ENCODE data around the gene ARHGDIG.
"Not testable (repeated sequence)": the region's sequence is repeated elsewhere in the genome, so short reads cannot be mapped to it uniquely, and the experiment has no call there.

The ARHGDIG gene

GRCh38 chr16:330741-331140 is 50.4 kb downstream of the ARHGDIG start:
- DNase-seq (ENCODE audit: low spot score): no peak

- DNase-seq (ENCODE audit: low spot score): not testable (repeated sequence)
Observed at GRCh38 chr16:331181-331814, 50.9 kb downstream of the ARHGDIG start.

All from CD4-positive, alpha-beta T cell treated with Interleukin-15 for 4 hours (primary cell).